Stimulated activated CD8-positive, alpha-beta memory T cell treated with anti-CD3 and anti-CD28 coated beads, Interleukin-15, amount 100 ng/mL, for 1 hour (primary cell): Measurements from ENCODE around the gene KLHL17.
A peak's percentile ranks its signal among the peaks of the same experiment; 100 is the strongest.
"Not testable (repeated sequence)": the region's sequence is repeated elsewhere in the genome, so short reads cannot be mapped to it uniquely, and the experiment has no call there.

Experiments
- DNase-seq: peaks from one replicate; pipeline ENCODE4 v3.0.0-alpha.2; 2020; ENCODE audit warnings: low read depth

KLHL17 gene

GRCh38 chr1:970242-970972 is 10.0 kb downstream of the KLHL17 start:
- DNase-seq = no peak

- no peak for DNase-seq
Measured at GRCh38 chr1:970973-971730, 10.8 kb downstream of the KLHL17 start.

GRCh38 chr1:971751-972506 is 11.5 kb downstream of the KLHL17 start:
- no peak for DNase-seq

- no peak for DNase-seq
Measured at GRCh38 chr1:972726-973458, 12.5 kb downstream of the KLHL17 start.

- no peak for DNase-seq
Measured at GRCh38 chr1:973459-974292, 13.3 kb downstream of the KLHL17 start.

- no peak for DNase-seq
Measured at GRCh38 chr1:974293-974640, 13.9 kb downstream of the KLHL17 start.

- no peak for DNase-seq
Measured at GRCh38 chr1:974687-975328, 14.4 kb downstream of the KLHL17 start.

- DNase-seq = no peak
Measured at GRCh38 chr1:975365-975764, 15.0 kb downstream of the KLHL17 start.

- peak; percentile 39 for DNase-seq
Measured at GRCh38 chr1:975896-976683, 15.7 kb downstream of the KLHL17 start.

GRCh38 chr1:976791-977190 is 16.4 kb downstream of the KLHL17 start:
- DNase-seq = not testable (repeated sequence)

- DNase-seq = no peak
Measured at GRCh38 chr1:978069-978834, 17.9 kb downstream of the KLHL17 start.

- DNase-seq = no peak
Measured at GRCh38 chr1:978835-979743, 18.7 kb downstream of the KLHL17 start.

GRCh38 chr1:979744-980072 is 19.3 kb downstream of the KLHL17 start:
- DNase-seq = no peak

- no peak for DNase-seq
Measured at GRCh38 chr1:980137-980571, 19.8 kb downstream of the KLHL17 start.

- no peak for DNase-seq
Measured at GRCh38 chr1:980602-981395, 20.4 kb downstream of the KLHL17 start.

GRCh38 chr1:981491-981954 is 21.1 kb downstream of the KLHL17 start:
- no peak for DNase-seq

GRCh38 chr1:981955-982558 is 21.7 kb downstream of the KLHL17 start, which contains the start of gene PERM1:
Gene PERM1 (minus strand): TSS chr1:982093. CDS start chr1:981029, 1,064 bp downstream.
- no peak for DNase-seq
